ENCODE data around the gene GAB2. TPM values are rescaled to one million over a fixed set of nuclear protein-coding genes. Genes with fewer than 3 reads are reported as not detected.

Gene GAB2
- total RNA-seq, 3 donors from 2014 or later, result 1.9 to 3.2 (median 3.2) TPM

GRCh38 chr11:78323363-78323762 lies 94.3 kb downstream of the GAB2 start:
- no peaks in the 10 kb centered on the region for H3K27me3 Mint-ChIP-seq (ENCODE audit: low read depth)
- DNase-seq, result no peak
- peaks cover 18% of the 10 kb centered on the region for H3K4me1 Mint-ChIP-seq (ENCODE audit: low read depth)
- no peaks in the 10 kb centered on the region for H3K36me3 Mint-ChIP-seq (ENCODE audit: insufficient read depth)
- no peak overlapping the region for H3K4me3 Mint-ChIP-seq
- H3K9me3 Mint-ChIP-seq, result no peaks in the 10 kb centered on the region
- ATAC-seq, result no peak

- Mint-ChIP-seq H3K27me3 (ENCODE audit: low read depth) (no peaks in the 10 kb centered on the region), H3K36me3 (ENCODE audit: insufficient read depth) (no peaks in the 10 kb centered on the region), H3K4me3 (no peak overlapping the region), H3K9me3 (no peaks in the 10 kb centered on the region), H3K4me1 (ENCODE audit: low read depth) (peaks cover under 1% of the 10 kb centered on the region)
- DNase-seq (no peak), ATAC-seq (no peak)
These were observed 98.1 kb downstream of the GAB2 start for GRCh38 chr11:78319453-78319955.

- Mint-ChIP-seq H3K36me3 (ENCODE audit: insufficient read depth) (no peaks in the 10 kb centered on the region), H3K9me3 (no peaks in the 10 kb centered on the region), H3K27me3 (ENCODE audit: low read depth) (no peaks in the 10 kb centered on the region), H3K4me3 (no peak overlapping the region), H3K4me1 (ENCODE audit: low read depth) (no peaks in the 10 kb centered on the region)
- ATAC-seq (no peak), DNase-seq (no peak)
These were observed 99.1 kb downstream of the GAB2 start for GRCh38 chr11:78318321-78319114.

- Mint-ChIP-seq H3K4me3 (no peak overlapping the region), H3K27me3 (ENCODE audit: low read depth) (no peaks in the 10 kb centered on the region), H3K36me3 (ENCODE audit: insufficient read depth) (no peaks in the 10 kb centered on the region), H3K4me1 (ENCODE audit: low read depth) (no peaks in the 10 kb centered on the region), H3K9me3 (no peaks in the 10 kb centered on the region)
- no peak for DNase-seq
- ATAC-seq, result no peak
These were observed 101.9 kb downstream of the GAB2 start for GRCh38 chr11:78315724-78316123.

GRCh38 chr11:78314762-78315161 lies 102.9 kb downstream of the GAB2 start:
- Mint-ChIP-seq H3K36me3 (ENCODE audit: insufficient read depth) (no peaks in the 10 kb centered on the region), H3K27me3 (ENCODE audit: low read depth) (no peaks in the 10 kb centered on the region), H3K9me3 (no peaks in the 10 kb centered on the region), H3K4me3 (no peak overlapping the region), H3K4me1 (ENCODE audit: low read depth) (no peaks in the 10 kb centered on the region)
- ATAC-seq (no peak), DNase-seq (no peak)

- DNase-seq, result no peak
- ATAC-seq, result no peak
- Mint-ChIP-seq H3K9me3 (no peaks in the 10 kb centered on the region), H3K4me3 (no peak overlapping the region), H3K27me3 (ENCODE audit: low read depth) (no peaks in the 10 kb centered on the region), H3K36me3 (ENCODE audit: insufficient read depth) (no peaks in the 10 kb centered on the region), H3K4me1 (ENCODE audit: low read depth) (no peaks in the 10 kb centered on the region)
These were observed 103.7 kb downstream of the GAB2 start for GRCh38 chr11:78313898-78314297.

- no peak overlapping the region for H3K4me3 Mint-ChIP-seq
- no peak for ATAC-seq
- H3K27me3 Mint-ChIP-seq (ENCODE audit: low read depth), result no peaks in the 10 kb centered on the region
- no peak for DNase-seq
- H3K9me3 Mint-ChIP-seq, result no peaks in the 10 kb centered on the region
- H3K4me1 Mint-ChIP-seq (ENCODE audit: low read depth), result no peaks in the 10 kb centered on the region
- no peaks in the 10 kb centered on the region for H3K36me3 Mint-ChIP-seq (ENCODE audit: insufficient read depth)
These were observed 104.3 kb downstream of the GAB2 start for GRCh38 chr11:78313181-78313795.

- H3K4me1 Mint-ChIP-seq (ENCODE audit: low read depth), result no peaks in the 10 kb centered on the region
- no peak overlapping the region for H3K4me3 Mint-ChIP-seq
- H3K36me3 Mint-ChIP-seq (ENCODE audit: insufficient read depth), result no peaks in the 10 kb centered on the region
- no peaks in the 10 kb centered on the region for H3K9me3 Mint-ChIP-seq
- no peak for DNase-seq
- no peak for ATAC-seq
- H3K27me3 Mint-ChIP-seq (ENCODE audit: low read depth), result no peaks in the 10 kb centered on the region
These were observed 104.9 kb downstream of the GAB2 start for GRCh38 chr11:78312712-78313111.

GRCh38 chr11:78311702-78312371 lies 105.8 kb downstream of the GAB2 start:
- ATAC-seq (no peak), DNase-seq (no peak)
- H3K9me3 Mint-ChIP-seq, result no peaks in the 10 kb centered on the region
- H3K36me3 Mint-ChIP-seq (ENCODE audit: insufficient read depth), result no peaks in the 10 kb centered on the region
- H3K4me3 Mint-ChIP-seq, result no peak overlapping the region
- H3K27me3 Mint-ChIP-seq (ENCODE audit: low read depth), result no peaks in the 10 kb centered on the region
- H3K4me1 Mint-ChIP-seq (ENCODE audit: low read depth), result no peaks in the 10 kb centered on the region

- ATAC-seq, result no peak
These were observed 107.1 kb downstream of the GAB2 start for GRCh38 chr11:78310500-78310909.

GRCh38 chr11:78304201-78304600 lies 113.4 kb downstream of the GAB2 start:
- no peaks in the 10 kb centered on the region for H3K36me3 Mint-ChIP-seq (ENCODE audit: insufficient read depth)
- no peak overlapping the region for H3K4me3 Mint-ChIP-seq
- H3K27me3 Mint-ChIP-seq (ENCODE audit: low read depth), result no peaks in the 10 kb centered on the region
- DNase-seq, result no peak
- ATAC-seq, result no peak
- no peaks in the 10 kb centered on the region for H3K9me3 Mint-ChIP-seq
- H3K4me1 Mint-ChIP-seq (ENCODE audit: low read depth), result no peaks in the 10 kb centered on the region

More at GRCh38 chr11:78310500-78310909, 107.1 kb downstream of the GAB2 start:
- H3K27me3 Mint-ChIP-seq (ENCODE audit: low read depth), result no peaks in the 10 kb centered on the region
- H3K4me3 Mint-ChIP-seq, result no peak overlapping the region
- no peaks in the 10 kb centered on the region for H3K4me1 Mint-ChIP-seq (ENCODE audit: low read depth)
- no peaks in the 10 kb centered on the region for H3K36me3 Mint-ChIP-seq (ENCODE audit: insufficient read depth)
- no peak for DNase-seq
- H3K9me3 Mint-ChIP-seq, result no peaks in the 10 kb centered on the region

- Mint-ChIP-seq H3K4me3 (no peak overlapping the region), H3K9me3 (no peaks in the 10 kb centered on the region), H3K36me3 (ENCODE audit: insufficient read depth) (no peaks in the 10 kb centered on the region), H3K4me1 (ENCODE audit: low read depth) (no peaks in the 10 kb centered on the region), H3K27me3 (ENCODE audit: low read depth) (no peaks in the 10 kb centered on the region)
- ATAC-seq (no peak), DNase-seq (no peak)
These were observed 117.3 kb downstream of the GAB2 start for GRCh38 chr11:78300108-78300839.

- Mint-ChIP-seq H3K4me1 (ENCODE audit: low read depth) (no peaks in the 10 kb centered on the region), H3K36me3 (ENCODE audit: insufficient read depth) (no peaks in the 10 kb centered on the region), H3K9me3 (no peaks in the 10 kb centered on the region), H3K27me3 (ENCODE audit: low read depth) (no peaks in the 10 kb centered on the region), H3K4me3 (no peak overlapping the region)
- no peak for DNase-seq
- no peak for ATAC-seq
These were observed 118.5 kb downstream of the GAB2 start for GRCh38 chr11:78299000-78299710.
